Stomach (tissue), 9 donors: ENCODE measurements around the gene CCDC148. TPM values are rescaled to one million over a fixed set of nuclear protein-coding genes. Genes with fewer than 3 reads are reported as not detected.

ENCODE experiments used
- DNase-seq, 2 donors: peaks; one replicate each; pipeline versions ENCODE4 v3.0.0 to v3.0.0-alpha.2; 2013 to 2019
- H3K27ac ChIP-seq, 5 donors: fragments of 200-600 bp in 4 of 5; sonication (generic) in 4 of 5; one replicate each; pipeline ENCODE4 v1.5.1; 2013 to 2019; ENCODE audit warnings: mild to moderate bottlenecking in 1 of 5, moderate library complexity in 1 of 5
- H3K27me3 ChIP-seq, 3 donors: fragments of 200-600 bp; sonication (generic); one replicate each; pipeline ENCODE4 v1.5.1; 2017 to 2019; ENCODE audit warnings: mixed run types in 1 of 3
- H3K36me3 ChIP-seq, 4 donors: fragments of 200-600 bp; sonication (generic); 1 replicate in 3 of 4; 2 replicates in 1 of 4; pipeline ENCODE4 v1.5.1; 2016 to 2019
- H3K4me1 ChIP-seq, 4 donors: fragments of 200-600 bp; sonication (generic); one replicate each; pipeline ENCODE4 v1.5.1; 2016 to 2019
- H3K4me3 ChIP-seq, 4 donors: fragments of 200-600 bp; sonication (generic) in 3 of 4; one replicate each; pipeline ENCODE4 v1.5.1; 2016 to 2019; ENCODE audit warnings: mild to moderate bottlenecking in 1 of 4
- H3K9me3 ChIP-seq, 4 donors: fragments of 200-600 bp; sonication (generic); one replicate each; pipeline ENCODE4 v1.5.1; 2016 to 2019
- CTCF ChIP-seq, 7 experiments: fragments of 450-650 bp in 4 of 7; fragments of 200-600 bp in 3 of 7; sonication (generic) in 3 of 7; IDR thresholded peaks; one replicate each; pipeline ENCODE4 v1.5.1; 2016 to 2019; ENCODE audit warnings: antibody characterized with exemption in 7 of 7, control low read depth in 2 of 7, mild to moderate bottlenecking in 1 of 7
- EP300 ChIP-seq: sonication (generic); formaldehyde crosslinking; IDR thresholded peaks from one replicate; pipeline ENCODE4 v1.6.1; 2017; ENCODE audit warnings: antibody characterized with exemption
- POLR2A ChIP-seq, 4 donors: fragments of 450-650 bp; IDR thresholded peaks; one replicate each; pipeline ENCODE4 v1.6.1; 2016; ENCODE audit warnings: antibody characterized with exemption in 4 of 4, control low read depth in 2 of 4, mild to moderate bottlenecking in 1 of 4, moderate library complexity in 1 of 4
- POLR2AphosphoS5 ChIP-seq, 3 donors: sonication (generic); formaldehyde crosslinking; IDR thresholded peaks; one replicate each; pipeline ENCODE4 v1.6.1; 2016; ENCODE audit warnings: antibody characterized with exemption in 3 of 3
- WGBS, 5 donors: extraction: QIAGEN DNeasy Blood & Tissue Kit in 3 of 5; methylation state at CpG; one replicate each; pipeline versions ENCODE4 v1.1.5 to v1.1.7; 2013 to 2018; 5-methylcytosine and 5-hydroxymethylcytosine counted together
- intact Hi-C: fragments of 100-400 bp; cut with DNase I; formaldehyde crosslinking; loops from one replicate; pipeline ENCODE4 v1.15.1; 2023; ENCODE audit warnings: low total_unique reads
- polyA plus RNA-seq, 3 donors: library from polyadenylated mRNA; stranded (reverse); fragments of 200-250 nt; gene quantifications; one replicate each; pipeline ENCODE4 v1.2.3, GENCODE V29; 2013
- total RNA-seq, 5 donors: library from RNA; depleted of rRNA; stranded (reverse); fragments of >200 nt; gene quantifications; one replicate each; pipeline versions ENCODE4 v1.1.0 to v1.2.3, GENCODE V29; 2014 to 2016
- donor health status: healthy with polysubstance abuse.
- donor health status: Bipolar disorder and iron deficiency.
- donor health status: healthy.

CCDC148 gene
- total and polyA plus RNA-seq, 8 donors, result 0.25 to 1.3 (median 0.43) TPM; not detected in 5

DNA sequence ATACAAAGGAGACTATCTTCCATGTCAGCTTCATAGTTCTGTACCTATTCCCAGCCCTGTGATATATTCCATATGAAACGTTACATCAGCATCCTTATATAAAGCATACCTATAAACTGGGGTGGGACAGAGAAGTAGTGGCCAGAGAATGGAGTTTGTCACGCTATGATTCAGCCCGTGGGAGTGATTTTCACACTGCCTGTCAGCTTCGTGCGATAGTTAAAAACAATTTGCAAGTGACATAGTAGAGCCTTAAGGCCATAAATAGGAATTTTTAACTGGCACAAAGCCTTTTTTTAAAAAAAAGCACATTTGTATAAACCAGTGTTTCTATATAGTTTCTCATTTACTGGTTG is 30.4 kb upstream of the CCDC148 start:
- DNase-seq, result no peak
- Histone ChIP-seq H3K27ac (no peak overlapping the region), H3K9me3 (no peaks in the 10 kb centered on the region), H3K27me3 (no peaks in the 10 kb centered on the region), H3K36me3 (no peaks in the 10 kb centered on the region), H3K4me1 (peaks cover 11 to 42% (median 25%) of the 10 kb centered on the region in 4 donors), H3K4me3 (no peak overlapping the region)
- intact Hi-C loops, result no loop called here
- WGBS, 5 donors, result 65 to 84% (median 78%) methylated on average over 5 of the region's 5 CpGs
- TF ChIP-seq EP300, result no peak
- no peak for TF ChIP-seq CTCF (IDR thresholded peaks at IDR 0.05)
- TF ChIP-seq POLR2AphosphoS5 (IDR thresholded peaks at IDR 0.05), result no peak
- TF ChIP-seq POLR2A (IDR thresholded peaks at IDR 0.05), result no peak

GRCh38 chr2:158486150-158486969 is 29.8 kb upstream of the CCDC148 start:
- 77 to 92% (median 88%) methylated on average over 3 of the region's 3 CpGs for WGBS, 5 donors
- TF ChIP-seq POLR2A (IDR thresholded peaks at IDR 0.05) (no peak), POLR2AphosphoS5 (IDR thresholded peaks at IDR 0.05) (no peak), CTCF (IDR thresholded peaks at IDR 0.05) (no peak), EP300 (no peak)

DNA sequence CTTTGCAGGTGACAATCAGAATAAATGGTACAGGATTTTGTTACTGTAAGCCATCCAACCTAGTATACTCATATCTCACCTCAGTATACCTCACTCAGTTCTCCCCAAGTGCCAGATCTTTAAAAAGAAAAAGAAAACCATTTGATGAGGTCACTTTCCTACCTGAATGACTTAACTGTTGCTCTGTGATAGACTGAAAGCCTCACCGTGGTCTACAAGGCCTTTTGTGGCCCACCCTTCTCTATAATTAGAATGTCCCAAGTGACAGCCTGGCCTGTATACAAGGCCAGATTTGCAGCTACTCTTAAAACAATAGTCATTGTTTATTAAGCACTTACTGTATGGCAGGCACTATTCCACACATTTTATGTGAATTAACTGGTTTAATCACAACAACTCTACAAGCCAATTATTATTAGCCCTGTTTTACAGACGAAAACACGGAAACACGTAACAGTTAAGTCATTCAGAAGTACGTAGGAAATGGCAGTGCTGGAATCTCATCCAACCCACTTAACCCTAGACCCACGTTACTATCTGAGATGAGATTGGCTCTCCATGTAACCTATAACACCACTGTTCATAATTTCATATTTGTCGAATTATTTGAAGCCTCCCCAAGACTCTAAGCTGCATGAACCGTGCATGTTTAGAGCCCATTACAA is 28.5 kb upstream of the CCDC148 start:
- no peak for DNase-seq
- TF ChIP-seq POLR2A (IDR thresholded peaks at IDR 0.05), result no peak
- no peak for TF ChIP-seq POLR2AphosphoS5 (IDR thresholded peaks at IDR 0.05)
- no peak for TF ChIP-seq EP300
- no peak for TF ChIP-seq CTCF (IDR thresholded peaks at IDR 0.05)
- Histone ChIP-seq H3K27ac (no peak overlapping the region), H3K36me3 (no peaks in the 10 kb centered on the region), H3K27me3 (no peaks in the 10 kb centered on the region), H3K4me3 (no peak overlapping the region), H3K4me1 (peaks cover 11 to 36% (median 25%) of the 10 kb centered on the region in 4 donors), H3K9me3 (no peaks in the 10 kb centered on the region)
- 80 to 88% (median 82%) methylated on average over 8 of the region's 8 CpGs for WGBS, 5 donors
- intact Hi-C loops, result no loop called here

More at GRCh38 chr2:158486150-158486969, 29.8 kb upstream of the CCDC148 start:
- peaks cover 11 to 42% (median 25%) of the 10 kb centered on the region in 4 donors for H3K4me1 ChIP-seq
- H3K9me3 ChIP-seq, result no peaks in the 10 kb centered on the region
- DNase-seq, result no peak
- H3K36me3 ChIP-seq, result no peaks in the 10 kb centered on the region
- no peaks in the 10 kb centered on the region for H3K27me3 ChIP-seq
- no peak overlapping the region for H3K27ac ChIP-seq
- H3K4me3 ChIP-seq, result no peak overlapping the region
- intact Hi-C loops, result no loop called here

DNA sequence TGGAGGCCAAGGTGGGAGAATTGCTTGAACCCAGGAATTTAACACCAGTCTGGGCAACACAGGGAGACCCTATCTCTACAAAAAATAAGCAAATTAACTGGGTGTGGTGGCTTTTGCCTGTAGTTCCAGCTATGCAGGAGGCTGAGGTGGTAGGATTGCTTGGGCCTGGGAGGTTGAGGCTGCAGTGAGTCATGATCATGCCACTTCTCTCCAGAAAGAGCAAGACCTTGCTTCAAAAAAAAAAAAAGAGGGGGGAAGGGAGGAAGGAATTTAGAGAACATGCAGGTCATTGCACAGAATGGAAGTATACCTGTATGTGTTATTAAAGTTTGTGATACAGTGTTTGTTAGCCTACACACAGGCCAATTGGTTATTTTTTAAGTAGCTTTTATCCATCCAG is 26.0 kb upstream of the CCDC148 start:
- TF ChIP-seq POLR2A (IDR thresholded peaks at IDR 0.05) (no peak), EP300 (no peak), POLR2AphosphoS5 (IDR thresholded peaks at IDR 0.05) (no peak), CTCF (IDR thresholded peaks at IDR 0.05) (no peak)
- no peaks in the 10 kb centered on the region for H3K9me3 ChIP-seq
- intact Hi-C loops, result no loop called here
- no peak overlapping the region for H3K4me3 ChIP-seq
- H3K27ac ChIP-seq, result no peak overlapping the region
- no peaks in the 10 kb centered on the region for H3K27me3 ChIP-seq
- H3K36me3 ChIP-seq, result no peaks in the 10 kb centered on the region
- H3K4me1 ChIP-seq, result peaks cover 5 to 30% (median 18%) of the 10 kb centered on the region in 4 donors
- no peak for DNase-seq
